ENCODE results near the gene HCK.

- TF ChIP-seq CTCF (tag by site-specific recombination; IDR thresholded peaks at IDR 0.05) = no peak
- no peak for TF ChIP-seq ZNF521 (tag by site-specific recombination; IDR thresholded peaks at IDR 0.05)
- TF ChIP-seq ZNF394 (tag by site-specific recombination; IDR thresholded peaks at IDR 0.05; ENCODE audit: borderline replicate concordance) = no peak
- TF ChIP-seq ZNF274 (IDR thresholded peaks at IDR 0.05; ENCODE audit: low read length) = no peak
- no peak for TF ChIP-seq ZNF274 (tag by site-specific recombination; IDR thresholded peaks at IDR 0.05; ENCODE audit: borderline replicate concordance)
- TF ChIP-seq REST (tag by site-specific recombination; IDR thresholded peaks at IDR 0.05) = no peak
- no peak for TF ChIP-seq SP7 (tag by site-specific recombination; IDR thresholded peaks at IDR 0.05)
- no peak for TF ChIP-seq SALL2 (tag by site-specific recombination; IDR thresholded peaks at IDR 0.05; ENCODE audit: borderline replicate concordance)
- no peak for TF ChIP-seq ZNF548 (tag by site-specific recombination; IDR thresholded peaks at IDR 0.05)
- TF ChIP-seq PRDM4 (tag by site-specific recombination; IDR thresholded peaks at IDR 0.05) = no peak
- no peak for TF ChIP-seq YY1 (tag by site-specific recombination; IDR thresholded peaks at IDR 0.05)
- TF ChIP-seq ZNF558 (tag by site-specific recombination; IDR thresholded peaks at IDR 0.05) = no peak
- no peak for TF ChIP-seq SP2 (tag by site-specific recombination; IDR thresholded peaks at IDR 0.05)
- no peak for TF ChIP-seq GFI1B (tag by site-specific recombination; IDR thresholded peaks at IDR 0.05)
These were observed 24.4 kb upstream of the HCK start for GRCh38 chr20:32027643-32028042.

Measured in HEK293 (cell line).